ENCODE measurements around the gene CELSR1. TPM values are rescaled to one million over a fixed set of nuclear protein-coding genes. Genes with fewer than 3 reads are reported as not detected.

Gene CELSR1
- total RNA-seq, 1 experiment from 2014 or later: 30.7 TPM

DNA sequence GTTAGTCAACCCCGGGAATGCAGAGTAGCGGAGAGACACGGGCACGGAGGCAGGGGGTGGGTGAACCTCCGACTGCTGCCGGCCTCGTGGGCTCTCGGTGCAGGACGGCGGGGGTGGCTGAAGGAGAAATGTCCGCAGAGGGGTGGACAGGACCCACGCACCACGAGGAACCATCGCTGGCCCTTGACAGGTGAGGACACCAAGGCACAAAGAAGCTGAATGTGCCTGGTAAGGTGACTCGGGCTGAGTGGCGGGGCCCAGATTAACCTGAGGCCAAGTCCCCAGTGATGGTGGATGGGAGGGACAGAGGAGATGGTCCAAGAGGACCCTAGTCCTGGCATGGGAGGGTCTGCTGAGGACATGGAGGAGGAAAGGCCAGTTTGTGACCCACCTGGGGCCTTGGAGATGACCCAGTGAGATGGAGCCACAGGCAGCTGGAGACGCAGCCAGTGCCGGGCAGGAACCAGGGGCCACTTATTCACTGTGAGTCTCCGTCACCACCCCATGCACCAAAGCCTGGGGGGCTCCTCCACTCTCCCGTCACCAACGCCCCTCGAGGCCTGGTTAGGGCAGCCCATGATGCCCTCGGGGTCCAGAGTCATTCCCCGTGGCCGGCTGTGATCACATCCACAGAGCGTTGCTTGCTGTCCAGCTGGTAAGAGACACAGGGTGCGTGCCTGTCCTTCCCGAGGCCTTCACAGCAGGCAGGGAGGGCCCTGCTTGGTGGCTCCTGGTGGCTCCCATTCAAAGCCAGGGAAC is 64.2 kb downstream of the CELSR1 start:
- ChIA-PET POLR2A (no interaction called here), CTCF (no interaction called here)
- Histone ChIP-seq H3K9me3 (ENCODE audit: control insufficient read depth, insufficient read depth, low read depth, low read length) (no peaks in the 10 kb centered on the region), H3K4me3 (ENCODE audit: low read depth in 2 of 2, low read length in 2 of 2) (no peak overlapping the region), H3K4me1 (ENCODE audit: control insufficient read depth, insufficient read depth, low read length) (no peaks in the 10 kb centered on the region), H3K27ac (ENCODE audit: low read length) (no peak overlapping the region), H3K36me3 (ENCODE audit: control insufficient read depth, insufficient read depth, low read length) (no peaks in the 10 kb centered on the region), H3K27me3 (ENCODE audit: control insufficient read depth, insufficient read depth, low read length) (no peaks in the 10 kb centered on the region)
- in situ Hi-C loops (cut with HindIII; ENCODE audit: low pct_unique_long_range_greater_than_20kb, low sequenced_read_pairs) (no loop called here), intact Hi-C loops (cut with micrococcal nuclease; ENCODE audit: unreplicated experiment) (no loop called here)
- ATAC-seq (no peak), DNase-seq (ENCODE audit: low read depth, low spot score) (no peak)
- TF ChIP-seq, protein P1, sequence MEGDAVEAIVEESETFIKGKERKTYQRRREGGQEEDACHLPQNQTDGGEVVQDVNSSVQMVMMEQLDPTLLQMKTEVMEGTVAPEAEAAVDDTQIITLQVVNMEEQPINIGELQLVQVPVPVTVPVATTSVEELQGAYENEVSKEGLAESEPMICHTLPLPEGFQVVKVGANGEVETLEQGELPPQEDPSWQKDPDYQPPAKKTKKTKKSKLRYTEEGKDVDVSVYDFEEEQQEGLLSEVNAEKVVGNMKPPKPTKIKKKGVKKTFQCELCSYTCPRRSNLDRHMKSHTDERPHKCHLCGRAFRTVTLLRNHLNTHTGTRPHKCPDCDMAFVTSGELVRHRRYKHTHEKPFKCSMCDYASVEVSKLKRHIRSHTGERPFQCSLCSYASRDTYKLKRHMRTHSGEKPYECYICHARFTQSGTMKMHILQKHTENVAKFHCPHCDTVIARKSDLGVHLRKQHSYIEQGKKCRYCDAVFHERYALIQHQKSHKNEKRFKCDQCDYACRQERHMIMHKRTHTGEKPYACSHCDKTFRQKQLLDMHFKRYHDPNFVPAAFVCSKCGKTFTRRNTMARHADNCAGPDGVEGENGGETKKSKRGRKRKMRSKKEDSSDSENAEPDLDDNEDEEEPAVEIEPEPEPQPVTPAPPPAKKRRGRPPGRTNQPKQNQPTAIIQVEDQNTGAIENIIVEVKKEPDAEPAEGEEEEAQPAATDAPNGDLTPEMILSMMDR (IDR thresholded peaks at IDR 0.05): no peak
- TF ChIP-seq TCF7L2 (IDR thresholded peaks at IDR 0.05; ENCODE audit: low read depth, low read length): no peak
- TF ChIP-seq SIN3A (IDR thresholded peaks at IDR 0.05; ENCODE audit: borderline replicate concordance, insufficient read depth, low read depth, low read length): no peak
- TF ChIP-seq POLR2AphosphoS5 (IDR thresholded peaks at IDR 0.05; ENCODE audit: low read depth, low read length): no peak
- TF ChIP-seq, protein P2, sequence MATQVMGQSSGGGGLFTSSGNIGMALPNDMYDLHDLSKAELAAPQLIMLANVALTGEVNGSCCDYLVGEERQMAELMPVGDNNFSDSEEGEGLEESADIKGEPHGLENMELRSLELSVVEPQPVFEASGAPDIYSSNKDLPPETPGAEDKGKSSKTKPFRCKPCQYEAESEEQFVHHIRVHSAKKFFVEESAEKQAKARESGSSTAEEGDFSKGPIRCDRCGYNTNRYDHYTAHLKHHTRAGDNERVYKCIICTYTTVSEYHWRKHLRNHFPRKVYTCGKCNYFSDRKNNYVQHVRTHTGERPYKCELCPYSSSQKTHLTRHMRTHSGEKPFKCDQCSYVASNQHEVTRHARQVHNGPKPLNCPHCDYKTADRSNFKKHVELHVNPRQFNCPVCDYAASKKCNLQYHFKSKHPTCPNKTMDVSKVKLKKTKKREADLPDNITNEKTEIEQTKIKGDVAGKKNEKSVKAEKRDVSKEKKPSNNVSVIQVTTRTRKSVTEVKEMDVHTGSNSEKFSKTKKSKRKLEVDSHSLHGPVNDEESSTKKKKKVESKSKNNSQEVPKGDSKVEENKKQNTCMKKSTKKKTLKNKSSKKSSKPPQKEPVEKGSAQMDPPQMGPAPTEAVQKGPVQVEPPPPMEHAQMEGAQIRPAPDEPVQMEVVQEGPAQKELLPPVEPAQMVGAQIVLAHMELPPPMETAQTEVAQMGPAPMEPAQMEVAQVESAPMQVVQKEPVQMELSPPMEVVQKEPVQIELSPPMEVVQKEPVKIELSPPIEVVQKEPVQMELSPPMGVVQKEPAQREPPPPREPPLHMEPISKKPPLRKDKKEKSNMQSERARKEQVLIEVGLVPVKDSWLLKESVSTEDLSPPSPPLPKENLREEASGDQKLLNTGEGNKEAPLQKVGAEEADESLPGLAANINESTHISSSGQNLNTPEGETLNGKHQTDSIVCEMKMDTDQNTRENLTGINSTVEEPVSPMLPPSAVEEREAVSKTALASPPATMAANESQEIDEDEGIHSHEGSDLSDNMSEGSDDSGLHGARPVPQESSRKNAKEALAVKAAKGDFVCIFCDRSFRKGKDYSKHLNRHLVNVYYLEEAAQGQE (IDR thresholded peaks at IDR 0.05; ENCODE audit: insufficient read depth in 1 of 2, low read depth in 2 of 2, low read length in 1 of 2): no peak
- BruUV-seq (replicated peaks): no TSS peak

DNA sequence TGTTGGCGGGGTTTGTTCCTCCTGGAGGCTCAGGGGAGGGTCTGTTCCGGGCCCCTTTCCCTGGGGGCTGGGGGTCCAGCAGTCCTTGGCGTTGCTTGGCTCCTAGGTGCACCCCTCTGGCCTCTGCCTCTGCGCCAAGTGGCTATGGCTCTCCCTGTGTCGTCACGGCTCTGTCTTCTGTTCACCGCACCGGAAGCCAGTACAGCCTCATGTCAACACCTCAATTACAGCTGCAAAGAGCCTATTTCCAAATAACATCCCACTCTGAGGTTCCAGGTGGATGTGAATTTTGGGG is 64.8 kb downstream of the CELSR1 start:
- ATAC-seq: no peak
- no TSS peak for BruUV-seq (replicated peaks)

More for the DNA sequence above, 64.8 kb downstream of the CELSR1 start:
- Histone ChIP-seq H3K4me3 (ENCODE audit: low read depth in 2 of 2, low read length in 2 of 2) (no peak overlapping the region), H3K4me1 (ENCODE audit: control insufficient read depth, insufficient read depth, low read length) (no peaks in the 10 kb centered on the region), H3K27me3 (ENCODE audit: control insufficient read depth, insufficient read depth, low read length) (no peaks in the 10 kb centered on the region), H3K27ac (ENCODE audit: low read length) (no peak overlapping the region), H3K36me3 (ENCODE audit: control insufficient read depth, insufficient read depth, low read length) (no peaks in the 10 kb centered on the region), H3K9me3 (ENCODE audit: control insufficient read depth, insufficient read depth, low read depth, low read length) (no peaks in the 10 kb centered on the region)
- TF ChIP-seq SIN3A (IDR thresholded peaks at IDR 0.05; ENCODE audit: borderline replicate concordance, insufficient read depth, low read depth, low read length): no peak
- no peak for TF ChIP-seq POLR2AphosphoS5 (IDR thresholded peaks at IDR 0.05; ENCODE audit: low read depth, low read length)
- TF ChIP-seq TCF7L2 (IDR thresholded peaks at IDR 0.05; ENCODE audit: low read depth, low read length): no peak
- TF ChIP-seq, protein P2 (IDR thresholded peaks at IDR 0.05; ENCODE audit: insufficient read depth in 1 of 2, low read depth in 2 of 2, low read length in 1 of 2): no peak
- POLR2A ChIA-PET: no interaction called here
- in situ Hi-C loops (cut with HindIII; ENCODE audit: low pct_unique_long_range_greater_than_20kb, low sequenced_read_pairs) (no loop called here), intact Hi-C loops (cut with micrococcal nuclease; ENCODE audit: unreplicated experiment) (no loop called here)
- DNase-seq (ENCODE audit: low read depth, low spot score): no peak
- CTCF ChIA-PET: no interaction called here
